Inferior parietal cortex (tissue), 1 donor: ENCODE data around the gene LGR4.
"Not testable (repeated sequence)": the region's sequence is repeated elsewhere in the genome, so short reads cannot be mapped to it uniquely, and the experiment has no call there.

ENCODE experiments used
- DNase-seq: peaks from one replicate; pipeline ENCODE4 v3.0.0-alpha.2; 2016; ENCODE audit errors: extremely low spot score

LGR4 gene

GRCh38 chr11:27348340-27348873 is 124.2 kb downstream of the LGR4 start:
- DNase-seq, result no peak

- no peak for DNase-seq
Measured at GRCh38 chr11:27347359-27348339, 124.9 kb downstream of the LGR4 start.

- no peak for DNase-seq
Measured at GRCh38 chr11:27339941-27340340, 132.6 kb downstream of the LGR4 start.

GRCh38 chr11:27334764-27335163 is 137.8 kb downstream of the LGR4 start:
- DNase-seq, result not testable (repeated sequence)

GRCh38 chr11:27331981-27332380 is 140.6 kb downstream of the LGR4 start:
- DNase-seq, result no peak

GRCh38 chr11:27330633-27331270 is 141.8 kb downstream of the LGR4 start:
- no peak for DNase-seq

GRCh38 chr11:27329867-27330632 is 142.5 kb downstream of the LGR4 start:
- DNase-seq, result no peak

GRCh38 chr11:27328614-27329013 is 144.0 kb downstream of the LGR4 start:
- no peak for DNase-seq

- DNase-seq, result not testable (repeated sequence)
Measured at GRCh38 chr11:27327064-27327463, 145.5 kb downstream of the LGR4 start.

GRCh38 chr11:27322196-27322595 is 150.4 kb downstream of the LGR4 start:
- not testable (repeated sequence) for DNase-seq

- not testable (repeated sequence) for DNase-seq
Measured at GRCh38 chr11:27321340-27321739, 151.2 kb downstream of the LGR4 start.

GRCh38 chr11:27319072-27319471 is 153.5 kb downstream of the LGR4 start:
- no peak for DNase-seq

GRCh38 chr11:27317751-27318150 is 154.8 kb downstream of the LGR4 start:
- DNase-seq, result no peak
